GM12878 (cell line): Measurements from ENCODE around the gene TTLL12. TPM values are rescaled to one million over a fixed set of nuclear protein-coding genes. Genes with fewer than 3 reads are reported as not detected.

Experiments used
- ATAC-seq: fragments of 200-7000 bp; cut with Tn5 transposase; 3 replicates; pipeline ENCODE4 v1.9.1; 2020; ENCODE audit warnings: mild to moderate bottlenecking, moderate library complexity
- BruUV-seq: library from RNA; stranded (reverse); fragments of 400-500 nt; replicated peaks from 2 replicates; lab custom pipeline; 2021; lab: Mats Ljungman, UMichigan
- CTCF ChIA-PET: fragments of 300-600 bp; sonication (Branson Sonifier 250); formaldehyde crosslinking; extraction: SDS; loops from one replicate; lab custom pipeline; 2021; ENCODE audit warnings: inconsistent platforms; lab: Yijun Ruan, JAX
- POLR2A ChIA-PET: fragments of 350-600 bp; formaldehyde crosslinking; extraction: SDS; loops from one replicate; lab custom pipeline; 2021; ENCODE audit warnings: inconsistent platforms; lab: Charles Lee
- RAD21 ChIA-PET: fragments of 300-600 bp; sonication (Branson Sonifier 250); formaldehyde crosslinking; loops from one replicate; lab custom pipeline; 2023; ENCODE audit warnings: antibody characterized with exemption; ENCODE audit not compliant: unreplicated experiment; lab: Charles Lee
- SMC1A ChIA-PET: fragments of 300-600 bp; sonication (Branson Sonifier 250); formaldehyde crosslinking; loops from one replicate; lab custom pipeline; 2023; ENCODE audit not compliant: unreplicated experiment, uncharacterized antibody; lab: Charles Lee
- DNase-seq: peaks from one replicate; pipeline ENCODE4 v3.0.0-alpha.2; 2011; ENCODE audit warnings: low read depth, low spot score
- FAIRE-seq: peaks from 3 replicates; lab custom pipeline; 2011; peaks lifted over from hg19 to GRCh38; lab: Jason Lieb, UNC
- H2AFZ ChIP-seq: 2 replicates; pipeline ENCODE4 v1.6.0; 2011; ENCODE audit warnings: low read depth, low read length, control low read depth; ENCODE audit not compliant: control insufficient read depth
- H3K27ac ChIP-seq: 2 replicates; pipeline ENCODE4 v1.5.1; 2011; ENCODE audit warnings: control low read depth; ENCODE audit not compliant: control insufficient read depth, insufficient read depth
- H3K27me3 ChIP-seq, 2 experiments: replicated peaks in 1 of 2; 2 replicates each; pipeline versions ENCODE4 v1.6.0 to v1.6.1; 2011; ENCODE audit warnings: low read length in 1 of 2; ENCODE audit not compliant: control insufficient read depth in 2 of 2, insufficient read depth in 2 of 2
- H3K36me3 ChIP-seq, 2 experiments: 2 replicates each; pipeline ENCODE4 v1.5.1; 2011; ENCODE audit warnings: low read length in 1 of 2; ENCODE audit not compliant: control insufficient read depth in 2 of 2, insufficient read depth in 2 of 2
- H3K4me1 ChIP-seq: 2 replicates; pipeline ENCODE4 v1.6.1; 2011; ENCODE audit warnings: mild to moderate bottlenecking, low read length, moderate library complexity, mixed read lengths; ENCODE audit not compliant: control insufficient read depth, insufficient read depth
- H3K4me2 ChIP-seq: 2 replicates; pipeline ENCODE4 v1.6.0; 2011; ENCODE audit warnings: control low read depth; ENCODE audit not compliant: control insufficient read depth, insufficient read depth
- H3K4me3 ChIP-seq: fragments of 200-600 bp; sonication (generic); 2 replicates; pipeline ENCODE4 v1.5.1; 2016
- H3K79me2 ChIP-seq: 2 replicates; pipeline ENCODE4 v1.6.0; 2011; ENCODE audit warnings: low read length; ENCODE audit not compliant: control insufficient read depth, insufficient read depth
- H3K9ac ChIP-seq: 2 replicates; pipeline ENCODE4 v1.8.0; 2011; ENCODE audit warnings: low read length, control low read depth, mixed read lengths; ENCODE audit not compliant: control insufficient read depth, insufficient read depth
- H3K9me3 ChIP-seq: replicated peaks from 3 replicates; pipeline ENCODE4 v1.5.1; 2011; ENCODE audit warnings: mild to moderate bottlenecking, low read length; ENCODE audit not compliant: control insufficient read depth, insufficient read depth
- H4K20me1 ChIP-seq: 2 replicates; pipeline ENCODE4 v1.6.0; 2011; ENCODE audit not compliant: control insufficient read depth, insufficient read depth
- EZH2 ChIP-seq: IDR thresholded peaks from 2 replicates; pipeline ENCODE4 v1.6.1; 2012; ENCODE audit warnings: low read depth, mild to moderate bottlenecking, control low read depth, inconsistent platforms, low read length, borderline replicate concordance; ENCODE audit not compliant: control insufficient read depth
- FOXM1 ChIP-seq: IDR thresholded peaks from 2 replicates; pipeline ENCODE4 v1.6.1; 2012; ENCODE audit warnings: low read depth, mild to moderate bottlenecking, inconsistent platforms, low read length, moderate library complexity
- GATAD2B ChIP-seq: fragments of 450-650 bp; conservative IDR thresholded peaks from 2 replicates; pipeline ENCODE4 v1.6.1; 2017; ENCODE audit warnings: low read depth, mild to moderate bottlenecking, moderate library complexity
- IKZF1 ChIP-seq: fragments of 450-650 bp; conservative IDR thresholded peaks from 2 replicates; pipeline ENCODE4 v1.6.1; 2017; ENCODE audit warnings: antibody characterized with exemption, mild to moderate bottlenecking
- IKZF2 ChIP-seq, 2 experiments: fragments of 450-650 bp; IDR thresholded peaks; 2 replicates each; pipeline ENCODE4 v1.6.1; 2017; ENCODE audit warnings: mild to moderate bottlenecking in 2 of 2, moderate library complexity in 2 of 2
- JUNB ChIP-seq: IDR thresholded peaks from 2 replicates; pipeline ENCODE4 v1.6.1; 2016; ENCODE audit warnings: antibody characterized with exemption, mild to moderate bottlenecking
- KDM1A ChIP-seq: fragments of 200-600 bp; sonication (generic); IDR thresholded peaks from 2 replicates; pipeline ENCODE4 v1.6.1; 2016; ENCODE audit warnings: borderline replicate concordance
- MEF2B ChIP-seq: fragments of 450-650 bp; IDR thresholded peaks from 2 replicates; pipeline ENCODE4 v1.6.1; 2018; ENCODE audit warnings: mild to moderate bottlenecking, moderate library complexity; ENCODE audit not compliant: partially characterized antibody, poor library complexity, severe bottlenecking
- NR2F1 ChIP-seq: fragments of 450-650 bp; conservative IDR thresholded peaks from 2 replicates; pipeline ENCODE4 v1.6.1; 2017; ENCODE audit warnings: mild to moderate bottlenecking
- NRF1 ChIP-seq: conservative IDR thresholded peaks from 2 replicates; pipeline ENCODE4 v1.6.1; 2011; ENCODE audit warnings: mild to moderate bottlenecking, low read depth, low read length, improper control_type of control experiment
- RELA ChIP-seq: fragments of 450-650 bp; IDR thresholded peaks from 2 replicates; pipeline ENCODE4 v1.8.0; 2014; ENCODE audit warnings: borderline replicate concordance; ENCODE audit not compliant: partially characterized antibody
- SUZ12 ChIP-seq: fragments of 200-600 bp; sonication (generic); IDR thresholded peaks from one replicate; pipeline ENCODE4 v1.6.1; 2018; ENCODE audit warnings: antibody characterized with exemption, mild to moderate bottlenecking; ENCODE audit not compliant: unreplicated experiment
- WGBS: methylation state at CpG from one replicate; pipeline ENCODE4 v1.1.6; 2016; ENCODE audit warnings: low lambda C conversion rate; ENCODE audit not compliant: insufficient replicate concordance, insufficient coverage; ENCODE audit errors: missing lambda C conversion rate; 5-methylcytosine and 5-hydroxymethylcytosine counted together
- in situ Hi-C: fragments of 300-500 bp; cut with MboI; formaldehyde crosslinking; loops from 9 replicates; pipeline ENCODE4 v1.14.3; 2018; ENCODE audit warnings: mixed read lengths
- intact Hi-C: fragments of 100-400 bp; cut with micrococcal nuclease; formaldehyde crosslinking; loops from one replicate; pipeline ENCODE4 v1.14.2; 2022; ENCODE audit not compliant: unreplicated experiment
- polyA plus RNA-seq, 11 experiments: library from polyadenylated mRNA; depleted of rRNA in 4 of 11; unstranded in 6 of 11; stranded (reverse) in 5 of 11; fragments of >200 nt; fragmentation: Nextera tagmentation in 4 of 11; fragmentation: Illumina TruSeq in 1 of 11; extraction: Ambion mirVana in 4 of 11; extraction: Trizol in 1 of 11; gene quantifications; 1 replicate in 1 of 11; 2 replicates in 10 of 11; pipeline versions ENCODE4 v1.2.1 to v1.2.3, GENCODE V29; 2011 to 2016; ENCODE audit warnings: inconsistent platforms in 2 of 11, missing spikeins in 2 of 11, low read depth in 1 of 11
- total RNA-seq, 4 experiments: library from RNA; depleted of rRNA in 3 of 4; stranded (reverse); fragments of >200 nt in 3 of 4; fragmentation: Illumina TruSeq in 1 of 4; extraction: Trizol in 1 of 4; gene quantifications; 2 replicates each; pipeline versions ENCODE4 v1.2.1 to v1.2.3, GENCODE V29; 2013 to 2021
- TF ChIP-seq, protein P1 (sequence below): IDR thresholded peaks from 2 replicates; pipeline ENCODE4 v1.6.1; 2012; ENCODE audit warnings: low read depth, low read length, improper control_type of control experiment
- TF ChIP-seq, protein P2 (sequence below): IDR thresholded peaks from 2 replicates; pipeline ENCODE4 v1.6.1; 2011; ENCODE audit warnings: borderline replicate concordance, low read depth, mild to moderate bottlenecking, moderate library complexity, low read length; ENCODE audit not compliant: insufficient read depth, poor library complexity, severe bottlenecking

TTLL12 gene
- total and polyA plus RNA-seq, 10 of the 15 experiments (the other 5 are each of a cell fraction or from before 2014, with no cell fraction given), result 1.00 to 89.8 (median 38.5) TPM

DNA sequence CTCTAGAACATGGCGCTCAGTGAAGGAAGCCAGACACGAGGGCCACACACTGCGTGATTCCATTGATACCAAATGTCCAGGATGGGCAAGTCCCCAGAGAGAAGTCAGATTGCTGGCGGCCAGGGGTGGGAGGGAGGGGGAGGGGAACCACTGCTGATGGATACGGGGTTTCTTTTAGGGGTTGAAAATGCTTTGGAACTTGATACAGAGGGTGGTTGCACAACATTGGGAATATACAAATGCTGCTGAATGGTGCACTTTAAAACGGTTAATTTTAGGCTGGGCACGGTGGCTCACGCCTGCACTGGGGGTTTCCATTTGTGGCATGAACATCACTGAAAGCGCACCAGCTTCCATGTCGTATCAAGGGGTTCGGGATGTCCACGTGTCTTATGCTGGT, 30.5 kb downstream of the TTLL12 start:
- POLR2A ChIA-PET, result no interaction called here
- no peaks in the 10 kb centered on the region for H3K36me3 ChIP-seq
- in situ Hi-C loops, result no loop called here
- DNase-seq (no peak), FAIRE-seq (no peak), ATAC-seq (no peak)
- H3K79me2 ChIP-seq, result no peaks in the 10 kb centered on the region; the same call in 1 of the 2 replicates
- WGBS, result 73% methylated on average over 11 of the region's 12 CpGs
- H3K4me1 ChIP-seq, result peaks cover 8% of the 10 kb centered on the region
- H3K4me2 ChIP-seq, result no peak overlapping the region
- intact Hi-C loops, result no loop called here
- no TSS peak for BruUV-seq
- H3K9me3 ChIP-seq, result no peaks in the 10 kb centered on the region
- H3K27ac ChIP-seq, result no peak overlapping the region
- no peaks in the 10 kb centered on the region for H4K20me1 ChIP-seq
- no peak overlapping the region for H2AFZ ChIP-seq
- H3K4me3 ChIP-seq, result no peak overlapping the region
- TF ChIP-seq, protein P1, sequence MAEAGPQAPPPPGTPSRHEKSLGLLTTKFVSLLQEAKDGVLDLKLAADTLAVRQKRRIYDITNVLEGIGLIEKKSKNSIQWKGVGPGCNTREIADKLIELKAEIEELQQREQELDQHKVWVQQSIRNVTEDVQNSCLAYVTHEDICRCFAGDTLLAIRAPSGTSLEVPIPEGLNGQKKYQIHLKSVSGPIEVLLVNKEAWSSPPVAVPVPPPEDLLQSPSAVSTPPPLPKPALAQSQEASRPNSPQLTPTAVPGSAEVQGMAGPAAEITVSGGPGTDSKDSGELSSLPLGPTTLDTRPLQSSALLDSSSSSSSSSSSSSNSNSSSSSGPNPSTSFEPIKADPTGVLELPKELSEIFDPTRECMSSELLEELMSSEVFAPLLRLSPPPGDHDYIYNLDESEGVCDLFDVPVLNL, result no peak
- TF ChIP-seq NRF1, result no peak
- TF ChIP-seq FOXM1, result no peak
- TF ChIP-seq, all 136 proteins: peak for 0
- ChIA-PET RAD21 (no interaction called here), SMC1A (no interaction called here), CTCF (no interaction called here)
- Histone ChIP-seq H3K9ac (no peak overlapping the region), H3K27me3 (no peaks in the 10 kb centered on the region; a peak in 1 of 4 replicates)

DNA sequence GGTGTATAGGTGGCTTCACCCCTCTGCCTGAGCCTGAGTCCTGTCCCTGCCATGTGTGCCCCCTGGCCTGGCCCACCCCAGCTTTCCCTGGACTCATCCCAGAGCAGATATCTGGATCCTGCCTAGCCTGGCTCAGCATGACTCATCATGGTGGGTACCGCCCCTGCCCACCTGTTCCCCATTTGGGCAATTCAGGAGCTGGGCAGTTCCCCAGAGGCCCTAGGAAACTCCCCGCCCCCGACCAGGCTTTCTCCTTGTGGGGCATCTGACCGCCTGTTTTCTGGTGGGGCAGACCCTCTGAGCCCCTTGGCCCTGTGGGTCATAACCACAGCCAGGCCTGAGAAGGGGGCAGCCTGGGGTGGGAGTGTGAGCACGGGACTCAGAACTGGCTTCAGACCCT, 31.1 kb downstream of the TTLL12 start:
- intact Hi-C loops, result no loop called here
- TF ChIP-seq GATAD2B (0 out of 2 replicates have a peak, but pooled peaks have one; percentile 22), RELA (peak; percentile 65), MEF2B (peak; percentile 80), NR2F1 (0 out of 2 replicates have a peak, but pooled peaks have one; percentile 22), IKZF2 (IDR thresholded peaks at IDR 0.05) (peak in 1 of 2 experiments; percentile 29; a peak in 1 of 4 replicates), JUNB (no peak), IKZF1 (peak; percentile 69), KDM1A (no peak), SUZ12 (no peak), EZH2 (no peak)
- TF ChIP-seq, protein P2, sequence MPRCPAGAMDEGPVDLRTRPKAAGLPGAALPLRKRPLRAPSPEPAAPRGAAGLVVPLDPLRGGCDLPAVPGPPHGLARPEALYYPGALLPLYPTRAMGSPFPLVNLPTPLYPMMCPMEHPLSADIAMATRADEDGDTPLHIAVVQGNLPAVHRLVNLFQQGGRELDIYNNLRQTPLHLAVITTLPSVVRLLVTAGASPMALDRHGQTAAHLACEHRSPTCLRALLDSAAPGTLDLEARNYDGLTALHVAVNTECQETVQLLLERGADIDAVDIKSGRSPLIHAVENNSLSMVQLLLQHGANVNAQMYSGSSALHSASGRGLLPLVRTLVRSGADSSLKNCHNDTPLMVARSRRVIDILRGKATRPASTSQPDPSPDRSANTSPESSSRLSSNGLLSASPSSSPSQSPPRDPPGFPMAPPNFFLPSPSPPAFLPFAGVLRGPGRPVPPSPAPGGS, result no peak

More for the DNA sequence above, 31.1 kb downstream of the TTLL12 start:
- POLR2A ChIA-PET, result no interaction called here
- H3K4me3 ChIP-seq, result no peak overlapping the region
- DNase-seq (no peak), ATAC-seq (no peak), FAIRE-seq (no peak)
- H3K4me1 ChIP-seq, result peaks cover 8% of the 10 kb centered on the region
- WGBS, result 23% methylated on average over 5 of the region's 5 CpGs
- no peaks in the 10 kb centered on the region for H3K9me3 ChIP-seq
- RAD21 ChIA-PET, result no interaction called here
- CTCF ChIA-PET, result no interaction called here
- H4K20me1 ChIP-seq, result no peaks in the 10 kb centered on the region
- in situ Hi-C loops, result no loop called here
- no peaks in the 10 kb centered on the region; a peak in 1 of 4 replicates for H3K27me3 ChIP-seq
- H3K4me2 ChIP-seq, result no peak overlapping the region
- no TSS peak for BruUV-seq
- no peak overlapping the region for H2AFZ ChIP-seq
- no peak overlapping the region for H3K27ac ChIP-seq
- H3K9ac ChIP-seq, result no peak overlapping the region
- H3K36me3 ChIP-seq, result no peaks in the 10 kb centered on the region
- H3K79me2 ChIP-seq, result no peaks in the 10 kb centered on the region; the same call in 1 of the 2 replicates
- SMC1A ChIA-PET, result no interaction called here
